Neural progenitor cell (in vitro differentiated cells): Measurements from ENCODE around the gene ZNF610. TPM values are rescaled to one million over a fixed set of nuclear protein-coding genes. Genes with fewer than 3 reads are reported as not detected.

ENCODE experiments used
- DNase-seq: peaks from one replicate; pipeline ENCODE4 v3.0.0-alpha.2; 2016; ENCODE audit warnings: low spot score
- H2AFZ ChIP-seq: fragments of 200-600 bp; sonication (generic); replicated peaks from 2 replicates; pipeline ENCODE4 v1.6.1; 2016; ENCODE audit warnings: antibody characterized with exemption
- H3F3A ChIP-seq: fragments of 200-600 bp; sonication (generic); 2 replicates; pipeline ENCODE4 v1.6.1; 2016; ENCODE audit warnings: antibody characterized with exemption, low read depth
- H3K27ac ChIP-seq: fragments of 200-600 bp; sonication (generic); 2 replicates; pipeline ENCODE4 v1.5.1; 2016; ENCODE audit warnings: mild to moderate bottlenecking
- H3K27me3 ChIP-seq: fragments of 200-600 bp; sonication (generic); 2 replicates; pipeline ENCODE4 v1.6.1; 2016; ENCODE audit warnings: mild to moderate bottlenecking, moderate library complexity
- H3K36me3 ChIP-seq: fragments of 200-600 bp; sonication (generic); 2 replicates; pipeline ENCODE4 v1.5.1; 2016
- H3K4me1 ChIP-seq: fragments of 200-600 bp; sonication (generic); 2 replicates; pipeline ENCODE4 v1.6.1; 2016; ENCODE audit warnings: mixed run types
- H3K4me2 ChIP-seq: fragments of 200-600 bp; sonication (generic); 2 replicates; pipeline ENCODE4 v1.6.1; 2016
- H3K4me3 ChIP-seq: fragments of 200-600 bp; sonication (generic); 2 replicates; pipeline ENCODE4 v1.5.1; 2016
- H3K79me2 ChIP-seq: fragments of 200-600 bp; sonication (generic); 2 replicates; pipeline ENCODE4 v1.6.1; 2016; ENCODE audit warnings: low read depth
- H3K9ac ChIP-seq: fragments of 200-600 bp; sonication (generic); 2 replicates; pipeline ENCODE4 v1.6.1; 2016
- H3K9me3 ChIP-seq: fragments of 200-600 bp; sonication (generic); 2 replicates; pipeline ENCODE4 v1.5.1; 2016; ENCODE audit warnings: low read depth
- H4K20me1 ChIP-seq: fragments of 200-600 bp; sonication (generic); 2 replicates; pipeline ENCODE4 v1.6.1; 2016; ENCODE audit warnings: low read depth
- H3K27ac Mint-ChIP-seq: 3 replicates; pipeline ENCODE4 v1.8.0; 2021; ENCODE audit warnings: mixed read lengths
- H3K27me3 Mint-ChIP-seq: 2 replicates; pipeline ENCODE4 v1.8.0; 2022; ENCODE audit warnings: low read depth, mild to moderate bottlenecking, inconsistent platforms, moderate library complexity, mixed read lengths; ENCODE audit not compliant: insufficient read depth
- H3K36me3 Mint-ChIP-seq: 3 replicates; pipeline ENCODE4 v1.8.0; 2021; ENCODE audit warnings: mixed read lengths
- H3K4me1 Mint-ChIP-seq: 3 replicates; pipeline ENCODE4 v1.8.0; 2021; ENCODE audit warnings: mixed read lengths
- H3K4me3 Mint-ChIP-seq: 3 replicates; pipeline ENCODE4 v1.8.0; 2021; ENCODE audit warnings: mild to moderate bottlenecking, moderate library complexity, mixed read lengths
- H3K9me3 Mint-ChIP-seq: 3 replicates; pipeline ENCODE4 v1.8.0; 2020; ENCODE audit warnings: mixed read lengths
- EZH2 ChIP-seq: fragments of 200-600 bp; sonication (generic); IDR thresholded peaks from 2 replicates; pipeline ENCODE4 v1.6.1; 2017; ENCODE audit warnings: antibody characterized with exemption, mild to moderate bottlenecking, moderate library complexity
- EZH2phosphoT487 ChIP-seq: fragments of 200-600 bp; sonication (generic); IDR thresholded peaks from 2 replicates; pipeline ENCODE4 v1.6.1; 2017; ENCODE audit warnings: antibody characterized with exemption
- total RNA-seq: library from RNA; depleted of rRNA; stranded (reverse); fragments of >200 nt; gene quantifications from 2 replicates; pipeline ENCODE4 v1.2.3, GENCODE V29; 2015; ENCODE audit warnings: low replicate concordance
- TF ChIP-seq, protein P1 (sequence below): fragments of 200-600 bp; sonication (generic); IDR thresholded peaks from 2 replicates; pipeline ENCODE4 v1.5.1; 2017; ENCODE audit warnings: antibody characterized with exemption, mild to moderate bottlenecking

Gene ZNF610
- total RNA-seq, 1 donor from 2014 or later = 13.0 TPM

DNA sequence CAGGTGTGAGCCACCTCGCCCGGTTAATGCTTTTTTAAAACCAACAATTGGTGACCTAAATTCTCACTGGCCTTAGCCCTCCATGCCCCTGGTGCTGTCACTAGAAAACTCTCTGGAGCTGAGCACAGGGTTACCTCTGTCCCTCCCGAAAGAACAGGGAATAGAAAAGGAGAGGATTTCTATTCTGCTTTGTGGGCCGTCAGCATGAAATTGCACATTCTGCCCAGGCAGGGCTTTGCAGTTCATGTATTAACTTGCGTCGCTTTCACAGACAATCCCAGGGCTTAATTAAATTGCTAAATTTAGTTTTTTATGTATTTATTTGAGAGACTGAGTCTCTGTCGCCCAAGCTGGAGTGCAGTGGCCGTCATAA lies 39.7 kb upstream of the ZNF610 start:
- H3K4me2 ChIP-seq = peak overlapping the region; percentile 97
- Mint-ChIP-seq H3K27ac (no peak overlapping the region), H3K9me3 (peaks cover 57% of the 10 kb centered on the region), H3K4me1 (peaks cover 9% of the 10 kb centered on the region), H3K27me3 (peaks cover 10% of the 10 kb centered on the region), H3K4me3 (peak overlapping the region; percentile 85), H3K36me3 (peaks cover 62% of the 10 kb centered on the region)
- H3F3A ChIP-seq = peaks cover 20% of the 10 kb centered on the region
- no peak for DNase-seq
- peaks cover 24% of the 10 kb centered on the region for H3K79me2 ChIP-seq
- TF ChIP-seq, protein P1, sequence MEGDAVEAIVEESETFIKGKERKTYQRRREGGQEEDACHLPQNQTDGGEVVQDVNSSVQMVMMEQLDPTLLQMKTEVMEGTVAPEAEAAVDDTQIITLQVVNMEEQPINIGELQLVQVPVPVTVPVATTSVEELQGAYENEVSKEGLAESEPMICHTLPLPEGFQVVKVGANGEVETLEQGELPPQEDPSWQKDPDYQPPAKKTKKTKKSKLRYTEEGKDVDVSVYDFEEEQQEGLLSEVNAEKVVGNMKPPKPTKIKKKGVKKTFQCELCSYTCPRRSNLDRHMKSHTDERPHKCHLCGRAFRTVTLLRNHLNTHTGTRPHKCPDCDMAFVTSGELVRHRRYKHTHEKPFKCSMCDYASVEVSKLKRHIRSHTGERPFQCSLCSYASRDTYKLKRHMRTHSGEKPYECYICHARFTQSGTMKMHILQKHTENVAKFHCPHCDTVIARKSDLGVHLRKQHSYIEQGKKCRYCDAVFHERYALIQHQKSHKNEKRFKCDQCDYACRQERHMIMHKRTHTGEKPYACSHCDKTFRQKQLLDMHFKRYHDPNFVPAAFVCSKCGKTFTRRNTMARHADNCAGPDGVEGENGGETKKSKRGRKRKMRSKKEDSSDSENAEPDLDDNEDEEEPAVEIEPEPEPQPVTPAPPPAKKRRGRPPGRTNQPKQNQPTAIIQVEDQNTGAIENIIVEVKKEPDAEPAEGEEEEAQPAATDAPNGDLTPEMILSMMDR = no peak
- no peak for TF ChIP-seq EZH2phosphoT487
- no peak for TF ChIP-seq EZH2
- peaks cover 16% of the 10 kb centered on the region for H3K36me3 ChIP-seq
- H3K27ac ChIP-seq = no peak overlapping the region
- H2AFZ ChIP-seq = no peak overlapping the region
- H3K9me3 ChIP-seq = no peaks in the 10 kb centered on the region
- H3K9ac ChIP-seq = no peak overlapping the region
- no peaks in the 10 kb centered on the region for H3K4me1 ChIP-seq
- H3K27me3 ChIP-seq = peaks cover 6% of the 10 kb centered on the region
- peak overlapping the region; percentile 99 for H3K4me3 ChIP-seq
- peaks cover 7% of the 10 kb centered on the region for H4K20me1 ChIP-seq

DNA sequence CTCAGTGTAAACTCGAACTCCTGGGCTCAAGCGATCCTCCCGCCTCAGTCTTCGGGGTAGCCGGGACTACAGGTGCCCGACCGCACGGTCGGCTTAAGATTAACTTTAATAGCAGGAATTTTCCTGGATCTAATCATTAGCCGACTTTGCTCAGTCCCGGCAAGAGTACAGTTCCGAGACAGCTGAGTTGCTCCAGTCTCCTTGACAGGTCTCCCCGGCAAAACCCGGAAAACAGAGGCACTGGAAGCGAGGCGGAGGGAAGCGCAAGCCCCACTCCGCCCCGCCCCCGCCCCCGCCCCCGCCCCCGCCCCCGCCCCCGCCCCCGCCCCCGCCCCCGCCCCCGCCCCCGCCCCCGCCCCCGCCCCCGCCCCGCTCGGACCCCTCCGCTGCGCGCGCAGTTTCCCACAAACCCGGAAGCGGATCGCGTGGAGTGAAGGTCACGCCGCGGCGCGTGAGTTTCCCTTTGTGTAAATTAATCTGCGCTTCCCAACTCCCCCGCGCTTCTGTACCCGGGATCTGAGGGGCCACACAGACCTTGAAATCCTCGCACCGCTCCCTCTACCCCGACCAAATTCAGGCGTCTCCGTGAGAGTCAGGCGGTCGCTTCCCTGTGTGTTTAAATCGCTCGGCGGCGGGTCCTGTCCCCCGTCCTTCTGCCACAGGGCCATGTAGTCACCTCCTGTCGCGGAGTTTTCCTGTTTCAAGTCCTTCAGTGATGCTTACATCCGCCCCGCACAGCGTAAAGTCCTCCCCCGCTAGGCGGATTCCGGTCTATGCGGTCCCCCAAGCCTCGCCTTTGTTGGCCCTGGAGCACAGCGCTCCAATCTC lies 39.1 kb upstream of the ZNF610 start, which contains the start of gene ZNF480:
ZNF480 (plus strand) TSS at position 397 of the 828 bp plus-strand sequence. CDS start 3,244 bp downstream, outside the sequence.
- H3K4me2 ChIP-seq = peak within 1 kb of the TSS; percentile 97

GRCh38 chr19:52297601-52298364 lies 38.3 kb upstream of the ZNF610 start:
- Histone ChIP-seq H3K27ac (no peak overlapping the region), H3K27me3 (peaks cover 6% of the 10 kb centered on the region), H2AFZ (peak overlapping the region; percentile 96), H3K9ac (peak overlapping the region; percentile 75), H3F3A (peaks cover 14% of the 10 kb centered on the region), H3K79me2 (peaks cover 24% of the 10 kb centered on the region), H3K9me3 (no peaks in the 10 kb centered on the region), H3K4me1 (no peaks in the 10 kb centered on the region), H3K4me3 (peak overlapping the region; percentile 99), H3K4me2 (peak overlapping the region; percentile 95), H3K36me3 (peaks cover 20% of the 10 kb centered on the region), H4K20me1 (peaks cover 7% of the 10 kb centered on the region)
- TF ChIP-seq, protein P1 = no peak
- TF ChIP-seq EZH2 (no peak), EZH2phosphoT487 (no peak)
- Mint-ChIP-seq H3K36me3 (peaks cover 62% of the 10 kb centered on the region), H3K27me3 (peaks cover 8% of the 10 kb centered on the region), H3K9me3 (peaks cover 58% of the 10 kb centered on the region), H3K4me3 (peak overlapping the region; percentile 89), H3K4me1 (peaks cover 9% of the 10 kb centered on the region), H3K27ac (peak overlapping the region; percentile 78)
- DNase-seq = peak; percentile 5

More for the DNA sequence above, 39.1 kb upstream of the ZNF610 start, which contains the start of gene ZNF480:
- Histone ChIP-seq H3K27me3 (peaks cover 6% of the 10 kb centered on the region), H3K27ac (peak within 1 kb of the TSS; percentile 77), H3K9me3 (no peaks in the 10 kb centered on the region), H2AFZ (peak within 1 kb of the TSS; percentile 96), H3K4me3 (peak within 1 kb of the TSS; percentile 99), H3K79me2 (peaks cover 24% of the 10 kb centered on the region), H3K36me3 (peaks cover 16% of the 10 kb centered on the region), H3K4me1 (no peaks in the 10 kb centered on the region), H3K9ac (peak within 1 kb of the TSS; percentile 75), H4K20me1 (peaks cover 7% of the 10 kb centered on the region), H3F3A (peaks cover 16% of the 10 kb centered on the region)
- TF ChIP-seq EZH2 = no peak
- TF ChIP-seq, protein P1 = peak; percentile 21
- H3K9me3 Mint-ChIP-seq = peaks cover 58% of the 10 kb centered on the region
- peaks cover 63% of the 10 kb centered on the region for H3K36me3 Mint-ChIP-seq
- DNase-seq = peak; percentile 89
- peak within 1 kb of the TSS; percentile 78 for H3K27ac Mint-ChIP-seq
- peaks cover 9% of the 10 kb centered on the region for H3K4me1 Mint-ChIP-seq
- peak within 1 kb of the TSS; percentile 89 for H3K4me3 Mint-ChIP-seq
- peaks cover 10% of the 10 kb centered on the region for H3K27me3 Mint-ChIP-seq
